HUDEP-2 (cell line): ENCODE data around the gene NOVA1.

ENCODE experiments used
- DNase-seq, 76 experiments: peaks; one replicate each; lab custom pipeline; 2025; ENCODE audit not compliant: unreplicated experiment in 76 of 76; lab: John Stamatoyannopoulos, UW

NOVA1 gene

GRCh38 chr14:26454105-26454504 is 143.7 kb downstream of the NOVA1 start:
- no peak for DNase-seq

GRCh38 chr14:26448181-26448855 is 149.5 kb downstream of the NOVA1 start:
- DNase-seq: no peak

GRCh38 chr14:26444822-26445221 is 153.0 kb downstream of the NOVA1 start:
- no peak for DNase-seq

GRCh38 chr14:26443654-26444053 is 154.2 kb downstream of the NOVA1 start:
- DNase-seq: no peak

GRCh38 chr14:26429205-26429604 is 168.6 kb downstream of the NOVA1 start:
- DNase-seq: no peak

- no peak for DNase-seq
Observed at GRCh38 chr14:26427097-26427496, 170.7 kb downstream of the NOVA1 start.

GRCh38 chr14:26424537-26424936 is 173.3 kb downstream of the NOVA1 start:
- DNase-seq: no peak

- DNase-seq: no peak
Observed at GRCh38 chr14:26415618-26416123, 182.2 kb downstream of the NOVA1 start.

- DNase-seq: no peak
Observed at GRCh38 chr14:26414926-26415325, 182.9 kb downstream of the NOVA1 start.

GRCh38 chr14:26414103-26414502 is 183.7 kb downstream of the NOVA1 start:
- no peak for DNase-seq

- no peak for DNase-seq
Observed at GRCh38 chr14:26412421-26412820, 185.4 kb downstream of the NOVA1 start.

- no peak for DNase-seq
Observed at GRCh38 chr14:26410189-26410685, 187.6 kb downstream of the NOVA1 start.

GRCh38 chr14:26404927-26405326 is 192.9 kb downstream of the NOVA1 start:
- no peak for DNase-seq

GRCh38 chr14:26403760-26404159 is 194.1 kb downstream of the NOVA1 start:
- DNase-seq: no peak

GRCh38 chr14:26402126-26402525 is 195.7 kb downstream of the NOVA1 start:
- DNase-seq: no peak

- no peak for DNase-seq
Observed at GRCh38 chr14:26401179-26401968, 196.5 kb downstream of the NOVA1 start.

- no peak for DNase-seq
Observed at GRCh38 chr14:26400373-26400772, 197.5 kb downstream of the NOVA1 start.

- DNase-seq: no peak
Observed at GRCh38 chr14:26398616-26399015, 199.2 kb downstream of the NOVA1 start.
